Trophoblast cell (in vitro differentiated cells and primary cell): ENCODE results near the gene RANBP9.

Experiments used
- DNase-seq, 2 donors: peaks; one replicate each; pipeline ENCODE4 v3.0.0-alpha.2; 2016
- H2AFZ ChIP-seq: 2 replicates; pipeline ENCODE4 v1.6.1; 2013; ENCODE audit warnings: low read length, moderate library complexity, mild to moderate bottlenecking; ENCODE audit not compliant: insufficient read depth, poor library complexity
- H2AK5ac ChIP-seq: 2 replicates; pipeline ENCODE4 v1.6.1; 2013; ENCODE audit warnings: mild to moderate bottlenecking, low read length
- H2BK120ac ChIP-seq: 2 replicates; pipeline ENCODE4 v1.6.1; 2013; ENCODE audit warnings: low read length, mild to moderate bottlenecking, moderate library complexity; ENCODE audit not compliant: insufficient read depth, poor library complexity
- H2BK12ac ChIP-seq: 2 replicates; pipeline ENCODE4 v1.6.1; 2013; ENCODE audit warnings: mild to moderate bottlenecking, low read length, moderate library complexity
- H2BK5ac ChIP-seq: 2 replicates; pipeline ENCODE4 v1.6.1; 2013; ENCODE audit warnings: low read length, low read depth, moderate library complexity, mild to moderate bottlenecking; ENCODE audit not compliant: poor library complexity
- H3K14ac ChIP-seq: 2 replicates; pipeline ENCODE4 v1.6.1; 2013; ENCODE audit warnings: mild to moderate bottlenecking, low read length
- H3K18ac ChIP-seq: 2 replicates; pipeline ENCODE4 v1.6.1; 2013; ENCODE audit warnings: mild to moderate bottlenecking, low read length
- H3K23ac ChIP-seq: 2 replicates; pipeline ENCODE4 v1.6.1; 2013; ENCODE audit warnings: low read length
- H3K27ac ChIP-seq: 2 replicates; pipeline ENCODE4 v1.5.1; 2013; ENCODE audit warnings: low read depth, mild to moderate bottlenecking, inconsistent platforms, low read length, moderate library complexity
- H3K27me3 ChIP-seq: 2 replicates; pipeline ENCODE4 v1.6.1; 2013; ENCODE audit warnings: inconsistent platforms, mild to moderate bottlenecking, low read length, moderate library complexity; ENCODE audit not compliant: insufficient read depth
- H3K36me3 ChIP-seq, 2 experiments: 1 replicate in 1 of 2; 2 replicates in 1 of 2; pipeline ENCODE4 v1.6.1; 2013; ENCODE audit warnings: low read length in 2 of 2, mild to moderate bottlenecking in 2 of 2, moderate library complexity in 1 of 2; ENCODE audit not compliant: insufficient read depth in 2 of 2, control insufficient read depth in 1 of 2
- H3K4ac ChIP-seq: 2 replicates; pipeline ENCODE4 v1.6.1; 2013; ENCODE audit warnings: low read depth, mild to moderate bottlenecking, low read length, moderate library complexity
- H3K4me1 ChIP-seq, 2 experiments: 1 replicate in 1 of 2; 2 replicates in 1 of 2; pipeline ENCODE4 v1.6.1; 2013; ENCODE audit warnings: low read length in 2 of 2, mild to moderate bottlenecking in 2 of 2, moderate library complexity in 1 of 2; ENCODE audit not compliant: insufficient read depth in 2 of 2, control insufficient read depth in 1 of 2
- H3K4me2 ChIP-seq: 2 replicates; pipeline ENCODE4 v1.6.1; 2013; ENCODE audit warnings: inconsistent platforms, mild to moderate bottlenecking, low read length, moderate library complexity
- H3K4me3 ChIP-seq: 2 replicates; pipeline ENCODE4 v1.5.1; 2013; ENCODE audit warnings: mild to moderate bottlenecking, low read depth, low read length, inconsistent platforms
- H3K79me1 ChIP-seq: one replicate; pipeline ENCODE4 v1.6.1; 2013; ENCODE audit warnings: low read length
- H3K79me2 ChIP-seq: 2 replicates; pipeline ENCODE4 v1.6.1; 2013; ENCODE audit warnings: low read length, mild to moderate bottlenecking; ENCODE audit not compliant: control insufficient read depth, insufficient read depth, poor library complexity
- H3K9ac ChIP-seq: 2 replicates; pipeline ENCODE4 v1.6.1; 2013; ENCODE audit warnings: mild to moderate bottlenecking, low read length
- H3K9me3 ChIP-seq: 2 replicates; pipeline ENCODE4 v1.6.1; 2013; ENCODE audit warnings: low read depth, mild to moderate bottlenecking, control low read depth, inconsistent platforms, low read length; ENCODE audit not compliant: insufficient read depth
- H4K12ac ChIP-seq: 2 replicates; pipeline ENCODE4 v1.6.1; 2013; ENCODE audit warnings: low read depth, mild to moderate bottlenecking, low read length, moderate library complexity
- H4K8ac ChIP-seq: 2 replicates; pipeline ENCODE4 v1.6.1; 2013; ENCODE audit warnings: low read depth, mild to moderate bottlenecking, low read length, moderate library complexity
- H4K91ac ChIP-seq: one replicate; pipeline ENCODE4 v1.6.1; 2013; ENCODE audit warnings: low read depth, mild to moderate bottlenecking, low read length, moderate library complexity
- WGBS: extraction: QIAGEN DNeasy Blood & Tissue Kit; methylation state at CpG from one replicate; pipeline ENCODE4 v1.1.7; 2013; ENCODE audit warnings: missing lambda C conversion rate; ENCODE audit not compliant: insufficient read length, insufficient coverage; ENCODE audit errors: extremely low coverage; 5-methylcytosine and 5-hydroxymethylcytosine counted together

The RANBP9 gene

DNA sequence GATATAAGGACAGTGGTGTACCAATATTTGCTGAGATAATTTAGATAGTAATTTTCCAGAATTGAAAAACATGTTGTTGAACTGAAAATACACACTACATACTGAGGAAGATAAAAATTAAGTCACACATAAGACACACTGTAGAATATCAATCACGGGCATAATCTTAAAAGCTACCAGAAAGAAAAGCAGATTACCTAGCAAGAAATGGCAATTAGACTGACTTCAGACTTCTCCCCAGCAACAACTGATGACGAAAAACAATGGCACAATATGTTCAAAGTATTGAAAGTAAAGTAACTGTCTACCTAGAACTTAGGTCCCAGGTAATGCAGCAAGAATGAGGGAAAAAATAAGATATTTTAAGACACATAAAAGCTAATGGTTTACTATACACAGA lies 50.0 kb downstream of the RANBP9 start:
- H2BK120ac ChIP-seq: no peak overlapping the region

GRCh38 chr6:13660893-13661292 lies 50.7 kb downstream of the RANBP9 start:
- Histone ChIP-seq H3K79me1 (no peaks in the 10 kb centered on the region), H3K9me3 (no peaks in the 10 kb centered on the region), H3K79me2 (peaks cover 2% of the 10 kb centered on the region), H3K27ac (no peak overlapping the region), H2BK12ac (no peak overlapping the region), H3K4me2 (no peak overlapping the region), H2AK5ac (no peak overlapping the region), H4K8ac (no peak overlapping the region), H3K4me1 (no peaks in the 10 kb centered on the region), H3K27me3 (no peaks in the 10 kb centered on the region), H2AFZ (no peak overlapping the region), H3K23ac (no peak overlapping the region), H3K4me3 (no peak overlapping the region), H3K14ac (no peak overlapping the region), H4K91ac (no peak overlapping the region), H4K12ac (no peak overlapping the region), H3K9ac (no peak overlapping the region), H2BK120ac (no peak overlapping the region), H3K18ac (no peak overlapping the region), H3K4ac (no peak overlapping the region), H2BK5ac (no peak overlapping the region), H3K36me3 (no peaks in the 10 kb centered on the region)
- no peak for DNase-seq
- WGBS: no CpG with 5 or more reads among the region's 1 CpG

More for the DNA sequence above, 50.0 kb downstream of the RANBP9 start:
- Histone ChIP-seq H3K4me3 (no peak overlapping the region), H3K9ac (no peak overlapping the region), H3K23ac (no peak overlapping the region), H3K14ac (no peak overlapping the region), H3K27ac (no peak overlapping the region), H3K9me3 (no peaks in the 10 kb centered on the region), H3K79me1 (no peaks in the 10 kb centered on the region), H4K12ac (no peak overlapping the region), H2BK5ac (no peak overlapping the region), H2AFZ (no peak overlapping the region), H3K18ac (no peak overlapping the region), H2AK5ac (no peak overlapping the region), H3K27me3 (no peaks in the 10 kb centered on the region), H2BK12ac (no peak overlapping the region), H3K4ac (no peak overlapping the region), H3K36me3 (no peaks in the 10 kb centered on the region), H3K4me2 (no peak overlapping the region), H4K91ac (no peak overlapping the region), H4K8ac (no peak overlapping the region), H3K4me1 (no peaks in the 10 kb centered on the region), H3K79me2 (peaks cover 2% of the 10 kb centered on the region)
- DNase-seq: no peak
- no CpG with 5 or more reads among the region's 2 CpGs for WGBS

- H3K4me1 ChIP-seq: no peaks in the 10 kb centered on the region
- no peak for DNase-seq
- no peak overlapping the region for H3K4me2 ChIP-seq
- H3K4me3 ChIP-seq: no peak overlapping the region
- no peak overlapping the region for H3K18ac ChIP-seq
- H3K9ac ChIP-seq: no peak overlapping the region
- H3K27me3 ChIP-seq: no peaks in the 10 kb centered on the region
- WGBS: no CpG with 5 or more reads among the region's 1 CpG
- no peak overlapping the region for H2BK5ac ChIP-seq
- no peaks in the 10 kb centered on the region for H3K9me3 ChIP-seq
- H4K8ac ChIP-seq: no peak overlapping the region
- no peak overlapping the region for H4K12ac ChIP-seq
- H2AFZ ChIP-seq: no peak overlapping the region
- H4K91ac ChIP-seq: no peak overlapping the region
- H3K36me3 ChIP-seq: no peaks in the 10 kb centered on the region
- no peak overlapping the region for H3K14ac ChIP-seq
- H3K79me2 ChIP-seq: peaks cover 2% of the 10 kb centered on the region
- H3K27ac ChIP-seq: no peak overlapping the region
- peak overlapping the region; percentile 68 for H3K4ac ChIP-seq
- no peaks in the 10 kb centered on the region for H3K79me1 ChIP-seq
- no peak overlapping the region for H2AK5ac ChIP-seq
- H2BK120ac ChIP-seq: no peak overlapping the region
- H2BK12ac ChIP-seq: no peak overlapping the region
- no peak overlapping the region for H3K23ac ChIP-seq
Observed at GRCh38 chr6:13660273-13660672, 51.4 kb downstream of the RANBP9 start.

DNA sequence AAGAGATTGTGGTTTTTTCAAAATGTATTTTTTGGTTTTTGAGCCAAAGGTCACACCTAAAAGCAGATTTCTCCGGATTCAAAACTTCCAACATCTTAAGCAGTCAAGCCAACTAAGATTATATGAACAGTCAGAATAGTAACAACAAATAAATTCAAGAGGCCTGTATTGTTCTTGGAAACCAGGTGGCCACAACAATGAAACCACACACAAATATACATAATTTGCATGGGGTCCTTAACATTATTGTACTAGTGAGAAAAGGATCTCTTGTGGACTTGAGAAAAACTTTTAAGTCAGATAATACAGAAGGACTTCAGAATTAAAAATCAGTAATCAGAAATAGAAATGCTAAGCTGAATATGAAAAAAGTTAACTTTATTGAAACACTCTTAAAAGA lies 55.9 kb downstream of the RANBP9 start:
- H3K27ac ChIP-seq: no peak overlapping the region
- WGBS: no CpG with 5 or more reads among the region's 1 CpG
- H3K9ac ChIP-seq: no peak overlapping the region
- no peak overlapping the region for H3K23ac ChIP-seq
- no peak overlapping the region for H4K91ac ChIP-seq
- no peaks in the 10 kb centered on the region for H3K79me1 ChIP-seq
- no peaks in the 10 kb centered on the region for H3K27me3 ChIP-seq
- H2BK12ac ChIP-seq: no peak overlapping the region
- H3K4me3 ChIP-seq: no peak overlapping the region
- no peak overlapping the region for H3K18ac ChIP-seq
- H2AFZ ChIP-seq: no peak overlapping the region
- no peak for DNase-seq
- H3K4me2 ChIP-seq: no peak overlapping the region
- H2BK120ac ChIP-seq: no peak overlapping the region
- H2BK5ac ChIP-seq: no peak overlapping the region
- no peak overlapping the region for H2AK5ac ChIP-seq
- no peak overlapping the region for H3K4ac ChIP-seq
- H3K14ac ChIP-seq: no peak overlapping the region
- H4K8ac ChIP-seq: no peak overlapping the region
- H3K79me2 ChIP-seq: peaks cover 2% of the 10 kb centered on the region
- peaks cover 0 to 2% of the 10 kb centered on the region in 2 experiments for H3K4me1 ChIP-seq
- H3K9me3 ChIP-seq: no peaks in the 10 kb centered on the region
- H4K12ac ChIP-seq: no peak overlapping the region
- H3K36me3 ChIP-seq: peaks cover under 1 to 2% of the 10 kb centered on the region in 2 experiments
